SU-DHL-6 (cell line): ENCODE data around the gene RAPGEF3.

Source experiments
- EZH2phosphoT487 ChIP-seq: fragments of 200-600 bp; sonication (generic), shearing (Covaris generic); conservative IDR thresholded peaks from 2 replicates; pipeline ENCODE4 v1.6.1; 2018; ENCODE audit warnings: mild to moderate bottlenecking, antibody characterized with exemption, low read length, moderate library complexity, mixed read lengths
- TF ChIP-seq, protein P1 (sequence below): fragments of 200-600 bp; sonication (generic); IDR thresholded peaks from one replicate; pipeline ENCODE4 v1.5.1; 2017; ENCODE audit warnings: antibody characterized with exemption, mild to moderate bottlenecking, low read length, moderate library complexity; ENCODE audit not compliant: insufficient read depth, poor library complexity, severe bottlenecking

DNA sequence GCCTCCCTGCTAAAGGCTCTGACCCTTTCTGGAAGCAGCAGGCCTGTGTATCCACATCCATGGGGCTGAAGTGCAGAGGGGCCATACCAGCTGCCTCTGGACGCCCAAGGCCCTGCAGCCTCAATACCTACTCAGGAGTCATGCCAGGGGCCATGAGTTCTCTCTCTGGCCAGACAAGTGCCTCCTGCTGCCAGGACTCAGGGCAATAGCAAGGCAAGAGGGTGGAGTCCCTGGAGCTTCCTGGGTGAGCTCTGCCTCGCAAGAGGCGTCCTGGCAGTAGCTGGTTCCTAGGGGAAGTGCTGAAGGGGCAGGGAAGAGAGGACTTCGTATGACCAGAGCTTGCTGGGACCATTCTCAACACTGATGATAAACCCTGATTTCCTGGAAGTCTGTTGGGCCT, 22.5 kb downstream of the RAPGEF3 start:
- TF ChIP-seq, protein P1, sequence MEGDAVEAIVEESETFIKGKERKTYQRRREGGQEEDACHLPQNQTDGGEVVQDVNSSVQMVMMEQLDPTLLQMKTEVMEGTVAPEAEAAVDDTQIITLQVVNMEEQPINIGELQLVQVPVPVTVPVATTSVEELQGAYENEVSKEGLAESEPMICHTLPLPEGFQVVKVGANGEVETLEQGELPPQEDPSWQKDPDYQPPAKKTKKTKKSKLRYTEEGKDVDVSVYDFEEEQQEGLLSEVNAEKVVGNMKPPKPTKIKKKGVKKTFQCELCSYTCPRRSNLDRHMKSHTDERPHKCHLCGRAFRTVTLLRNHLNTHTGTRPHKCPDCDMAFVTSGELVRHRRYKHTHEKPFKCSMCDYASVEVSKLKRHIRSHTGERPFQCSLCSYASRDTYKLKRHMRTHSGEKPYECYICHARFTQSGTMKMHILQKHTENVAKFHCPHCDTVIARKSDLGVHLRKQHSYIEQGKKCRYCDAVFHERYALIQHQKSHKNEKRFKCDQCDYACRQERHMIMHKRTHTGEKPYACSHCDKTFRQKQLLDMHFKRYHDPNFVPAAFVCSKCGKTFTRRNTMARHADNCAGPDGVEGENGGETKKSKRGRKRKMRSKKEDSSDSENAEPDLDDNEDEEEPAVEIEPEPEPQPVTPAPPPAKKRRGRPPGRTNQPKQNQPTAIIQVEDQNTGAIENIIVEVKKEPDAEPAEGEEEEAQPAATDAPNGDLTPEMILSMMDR = no peak
- TF ChIP-seq EZH2phosphoT487 = no peak
